ENCODE results near the gene RAPGEF5.

DNA sequence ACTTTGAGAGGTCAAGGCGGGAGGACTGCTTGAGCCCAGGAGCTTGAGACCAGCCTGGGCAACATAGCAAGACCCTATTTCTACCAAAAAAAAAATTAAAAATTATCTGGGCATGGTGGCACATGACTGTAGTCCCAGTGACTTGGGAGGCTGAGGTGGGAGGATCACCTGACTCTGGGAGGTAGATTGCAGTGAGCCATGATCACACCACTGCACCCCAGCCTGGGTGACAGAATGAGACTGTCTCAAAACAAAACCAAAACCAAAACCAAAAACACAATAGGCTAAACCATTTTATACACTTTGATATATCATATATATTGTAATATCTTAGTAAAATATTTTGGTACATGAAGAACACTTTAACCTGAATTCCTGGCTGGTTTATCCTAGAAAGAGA, 101.6 kb downstream of the RAPGEF5 start:
- TF ChIP-seq EP300 (IDR thresholded peaks at IDR 0.05) = no peak
- TF ChIP-seq POLR2AphosphoS5 (IDR thresholded peaks at IDR 0.05) = no peak

All from esophagus muscularis mucosa (tissue), 3 donors.